GM21367 (cell line): ENCODE results near the gene SPINK14.

Experiments
- ATAC-seq: cut with Tn5 transposase; IDR thresholded peaks from one replicate; pipeline ENCODE4 v1.9.1; 2021; ENCODE audit not compliant: unreplicated experiment

The SPINK14 gene, protein sequence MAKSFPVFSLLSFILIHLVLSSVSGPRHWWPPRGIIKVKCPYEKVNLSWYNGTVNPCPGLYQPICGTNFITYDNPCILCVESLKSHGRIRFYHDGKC

DNA sequence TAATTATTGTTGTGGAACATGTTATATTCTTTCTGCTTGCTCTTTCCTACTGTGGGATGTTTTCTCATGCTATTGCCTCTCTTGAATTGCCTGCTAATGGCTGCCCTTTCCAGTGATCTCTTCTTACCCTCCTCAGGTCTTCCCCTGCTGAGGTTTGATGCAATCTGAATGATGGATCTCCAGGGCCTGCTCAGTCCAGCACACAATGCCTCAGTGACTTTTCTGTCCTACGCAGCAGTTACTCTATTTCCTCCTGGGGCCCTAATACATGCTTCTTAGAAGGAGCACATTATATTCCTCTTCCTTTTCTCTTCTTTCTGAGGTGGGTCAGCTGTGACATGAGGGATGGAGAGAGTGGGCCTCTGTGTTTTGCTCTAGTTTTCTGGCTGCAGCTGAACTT lies at the start of gene SPINK14:
Gene SPINK14 (plus strand): TSS at position 301 of the 400 bp plus-strand sequence. CDS start 1,187 bp downstream, outside the sequence.
- no peak for ATAC-seq

DNA sequence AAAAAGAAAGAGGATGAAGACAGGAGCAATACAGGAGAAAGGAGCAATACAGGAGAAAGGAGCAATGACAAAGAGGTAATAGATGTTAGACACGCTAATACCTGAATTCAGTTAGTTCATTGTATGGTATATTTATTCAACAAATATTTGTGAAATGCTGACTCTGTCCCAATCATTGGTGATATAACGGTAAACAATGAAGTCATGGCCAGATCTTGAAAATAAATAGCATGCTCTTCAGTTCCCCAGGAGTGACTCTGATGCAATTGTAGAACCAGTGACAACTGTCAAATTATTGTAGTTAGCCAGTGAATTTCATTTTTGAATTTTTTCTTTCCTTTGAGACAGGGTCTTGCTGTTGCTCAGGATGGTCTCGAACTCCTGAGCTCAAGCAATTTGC lies 48.0 kb upstream of the SPINK14 start:
- ATAC-seq = no peak

DNA sequence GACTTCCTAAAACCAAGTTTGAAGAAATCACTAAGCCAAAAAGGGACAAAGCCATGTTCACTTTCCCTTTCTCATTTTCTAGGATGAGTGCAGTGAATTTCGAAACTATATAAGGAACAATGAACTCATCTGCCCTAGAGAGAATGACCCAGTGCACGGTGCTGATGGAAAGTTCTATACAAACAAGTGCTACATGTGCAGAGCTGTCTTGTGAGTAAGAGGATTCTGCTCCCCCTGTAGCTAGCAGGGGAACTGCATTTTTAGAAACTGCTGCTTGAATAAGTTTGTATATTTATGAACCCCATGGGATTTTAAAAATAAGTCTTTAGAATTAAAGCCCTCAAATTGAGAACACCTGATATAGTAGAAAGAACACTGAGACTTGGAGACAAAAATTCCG lies 42.7 kb upstream of the SPINK14 start:
- no peak for ATAC-seq

DNA sequence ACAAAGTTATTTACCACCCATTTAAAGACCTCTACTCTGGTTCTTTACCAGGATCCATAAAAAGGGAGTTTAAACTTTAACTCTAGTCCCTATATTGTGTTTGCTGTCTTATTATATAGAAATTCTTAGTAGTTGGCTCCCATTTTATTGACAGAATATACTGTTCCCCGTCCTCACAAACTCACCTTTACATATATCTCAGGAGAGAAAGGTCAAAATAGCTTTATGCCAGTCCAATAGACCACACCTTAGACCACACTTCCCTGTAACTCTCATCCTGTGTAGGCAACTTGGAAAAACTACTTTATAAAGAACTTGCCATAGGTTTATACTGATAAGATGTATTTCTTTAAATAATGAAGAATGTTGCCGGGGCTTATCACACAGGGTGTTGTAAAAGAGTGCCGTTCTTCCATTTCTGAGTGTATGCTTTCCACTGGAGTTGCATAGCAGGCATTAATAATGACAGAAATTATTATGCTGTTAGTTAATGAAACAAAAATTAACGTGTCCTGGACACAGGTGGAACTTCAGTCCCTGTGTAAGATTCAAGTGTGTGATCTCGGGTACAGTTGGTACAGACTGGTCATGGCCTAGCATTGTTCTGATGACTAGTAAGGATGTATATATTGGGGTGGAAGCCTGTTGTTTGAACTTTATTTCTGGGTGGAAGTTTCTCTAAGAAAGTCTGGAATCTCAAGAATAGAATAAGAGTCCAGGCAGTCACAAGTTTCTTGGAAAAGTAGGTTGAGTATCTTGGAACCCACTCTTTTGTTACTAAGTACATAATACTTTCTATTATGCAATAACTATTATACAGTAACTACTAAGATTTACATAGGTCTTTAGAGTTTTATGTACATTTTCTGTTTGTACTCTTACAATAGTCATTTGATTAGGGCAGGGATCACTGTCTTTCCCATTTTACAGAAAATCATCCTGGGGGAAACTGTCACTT lies 33.0 kb upstream of the SPINK14 start:
- no peak for ATAC-seq

DNA sequence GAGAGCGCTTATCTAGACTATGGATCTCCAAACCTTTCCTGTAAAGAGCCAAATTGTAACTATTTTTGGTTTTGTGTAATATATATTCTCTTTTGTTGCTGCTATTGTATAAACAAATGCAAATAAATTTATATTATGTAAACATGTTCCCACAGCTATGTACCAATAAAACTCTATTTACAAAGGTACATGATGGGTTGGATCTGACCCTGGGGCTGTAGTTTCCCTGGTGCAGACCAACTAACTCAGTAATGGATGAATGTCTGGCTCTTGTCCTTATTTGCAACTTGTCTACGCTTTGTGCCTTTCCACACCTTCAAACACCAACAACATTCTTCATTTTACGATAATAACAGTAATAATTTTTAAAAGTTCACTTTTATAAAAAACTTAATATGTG lies 27.5 kb upstream of the SPINK14 start:
- no peak for ATAC-seq

DNA sequence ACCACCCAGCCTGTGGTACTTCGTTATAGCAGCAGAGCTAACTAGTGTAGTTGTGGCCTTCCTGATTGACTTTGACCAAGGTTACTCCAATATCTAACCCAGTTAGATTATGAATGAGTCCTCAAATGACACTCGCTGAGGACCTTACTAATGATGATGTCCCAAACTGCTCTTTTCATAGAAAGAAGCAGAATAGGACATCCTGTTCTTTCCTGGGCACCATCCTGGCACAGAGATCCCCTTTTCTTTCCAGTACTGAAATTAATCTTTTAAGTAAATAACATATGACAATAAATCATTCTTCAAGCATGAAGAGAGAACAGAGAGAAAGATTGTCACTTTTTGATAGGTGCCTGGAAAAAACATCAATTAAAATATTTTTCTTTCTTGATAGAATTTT lies 26.7 kb upstream of the SPINK14 start:
- no peak for ATAC-seq

DNA sequence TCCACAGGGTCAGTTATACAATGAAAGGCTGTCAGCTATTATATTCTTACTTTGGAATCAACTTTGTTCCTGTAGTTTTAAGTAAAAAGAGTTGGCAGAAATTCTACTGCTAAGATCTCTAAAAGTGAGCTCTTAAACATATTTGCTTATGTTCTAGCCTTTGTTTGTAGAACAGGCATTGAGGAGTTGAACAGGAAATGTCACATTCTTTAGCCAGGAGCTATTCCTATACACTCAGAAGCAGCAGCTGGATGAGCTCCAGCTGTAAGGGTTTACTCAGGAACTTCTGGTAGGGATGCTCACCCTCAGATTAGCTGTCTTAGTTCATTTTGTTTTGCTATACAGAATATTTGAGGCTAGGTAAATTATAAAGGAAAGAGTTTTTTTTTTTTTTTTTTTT lies 22.4 kb upstream of the SPINK14 start:
- ATAC-seq = no peak

DNA sequence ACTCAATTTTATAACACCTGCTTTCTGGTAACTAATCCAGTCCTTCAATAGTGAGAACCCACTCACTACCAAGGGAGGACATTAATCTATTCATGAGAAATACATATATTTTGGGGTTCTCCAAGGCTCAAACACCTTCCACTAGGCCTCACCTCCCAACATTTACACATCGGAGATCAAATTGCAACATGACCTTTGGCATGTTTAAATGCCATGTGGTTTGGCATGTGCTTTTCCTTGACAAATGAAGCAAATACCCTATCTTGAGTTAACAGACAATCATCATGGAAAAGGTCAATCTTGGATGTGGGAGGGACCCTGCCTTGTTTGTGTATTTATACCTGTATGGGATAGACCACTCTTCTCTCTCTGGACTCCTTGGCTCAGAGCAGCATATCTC lies 21.9 kb upstream of the SPINK14 start:
- no peak for ATAC-seq

DNA sequence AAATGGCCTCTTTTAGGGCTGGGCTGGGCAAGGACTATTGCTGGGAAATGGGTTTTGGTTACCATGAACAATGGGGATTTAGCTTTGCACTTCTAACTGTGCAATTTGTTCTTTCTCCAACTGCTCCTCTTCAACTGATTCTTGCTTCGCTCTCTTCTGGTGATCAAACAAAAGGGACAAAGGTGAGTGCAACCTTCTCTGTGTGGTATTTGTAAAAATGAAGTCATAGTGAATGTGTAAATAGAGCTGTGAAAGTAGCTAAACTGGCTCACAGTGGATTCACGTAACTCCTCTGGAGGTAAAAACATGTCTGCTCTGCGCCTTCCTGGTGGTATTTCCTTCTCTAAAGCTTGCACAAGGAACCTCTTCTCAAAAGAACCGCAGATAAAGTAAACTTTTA lies 20.9 kb upstream of the SPINK14 start:
- no peak for ATAC-seq

DNA sequence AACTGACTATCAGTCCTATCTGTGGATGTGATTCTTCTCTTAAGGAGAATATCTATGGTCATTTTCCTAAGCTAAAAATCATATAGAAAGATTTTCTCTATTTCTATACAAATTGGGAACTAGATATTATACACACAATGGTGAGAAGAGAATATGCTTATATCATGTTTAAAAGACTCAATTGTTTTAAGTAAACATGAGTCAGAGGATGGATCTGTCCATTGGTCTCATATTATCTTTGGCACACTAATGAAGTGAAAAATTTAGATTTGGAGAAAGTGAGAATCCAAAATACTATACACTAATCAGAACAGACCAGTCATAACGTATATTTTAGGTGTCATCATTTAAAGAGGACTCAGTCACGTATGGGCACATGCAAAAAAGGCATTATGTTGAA lies 16.5 kb upstream of the SPINK14 start:
- ATAC-seq = no peak

DNA sequence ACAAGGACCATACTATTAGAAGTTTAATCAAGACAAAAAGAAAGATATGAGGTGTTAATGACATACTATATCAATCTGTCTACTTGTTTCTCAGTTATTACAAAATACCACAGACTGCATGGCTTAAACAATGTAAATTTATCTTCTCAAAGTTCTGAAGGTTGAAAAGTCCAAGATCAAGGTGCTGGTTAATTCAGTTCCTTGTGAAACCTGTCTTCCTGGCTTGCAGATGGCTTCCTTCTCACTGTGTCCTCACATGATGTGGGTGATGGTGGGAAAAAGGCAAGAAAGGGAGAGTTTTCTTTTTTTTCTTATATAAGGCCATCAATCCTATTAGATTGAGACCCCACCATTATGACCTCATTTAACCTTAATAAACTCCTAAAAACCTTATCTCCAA lies 15.6 kb upstream of the SPINK14 start:
- no peak for ATAC-seq

DNA sequence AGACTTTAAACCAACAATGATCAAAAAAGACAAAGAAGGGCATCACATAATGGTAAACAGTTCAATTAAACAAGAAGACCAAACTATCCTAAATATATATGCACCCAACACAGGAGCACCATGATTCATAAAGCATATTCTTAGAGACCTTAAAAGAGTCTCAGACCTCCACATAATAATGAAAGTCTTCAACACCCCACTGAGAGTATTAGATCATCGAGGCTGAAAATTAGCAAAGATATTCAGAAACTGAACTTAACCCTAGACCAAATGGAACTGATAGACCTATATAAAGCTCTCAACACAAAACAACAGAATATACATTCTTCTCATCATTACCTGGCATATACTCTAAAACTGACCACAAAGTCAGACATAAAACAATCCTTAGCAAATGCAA lies 11.7 kb upstream of the SPINK14 start:
- ATAC-seq = no peak

DNA sequence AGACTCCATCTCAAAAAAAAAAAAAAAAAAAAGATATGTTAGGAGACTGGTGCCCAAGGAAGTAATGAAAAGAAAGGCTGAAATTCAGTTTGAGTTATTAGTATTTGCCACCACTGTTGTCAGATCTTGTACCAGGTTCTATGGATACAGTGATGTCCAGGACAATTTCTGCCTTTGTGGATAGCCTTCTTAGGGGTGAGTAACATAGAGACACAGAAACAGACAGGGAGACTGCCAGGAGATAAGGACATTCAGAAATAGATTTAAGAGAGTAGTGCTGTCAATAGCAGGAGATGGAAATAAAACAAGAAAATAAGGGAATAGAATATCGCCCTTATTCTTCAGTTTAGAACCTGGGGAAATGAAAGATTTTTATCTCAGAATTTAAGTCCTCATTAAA lies 6.3 kb upstream of the SPINK14 start:
- ATAC-seq = no peak

DNA sequence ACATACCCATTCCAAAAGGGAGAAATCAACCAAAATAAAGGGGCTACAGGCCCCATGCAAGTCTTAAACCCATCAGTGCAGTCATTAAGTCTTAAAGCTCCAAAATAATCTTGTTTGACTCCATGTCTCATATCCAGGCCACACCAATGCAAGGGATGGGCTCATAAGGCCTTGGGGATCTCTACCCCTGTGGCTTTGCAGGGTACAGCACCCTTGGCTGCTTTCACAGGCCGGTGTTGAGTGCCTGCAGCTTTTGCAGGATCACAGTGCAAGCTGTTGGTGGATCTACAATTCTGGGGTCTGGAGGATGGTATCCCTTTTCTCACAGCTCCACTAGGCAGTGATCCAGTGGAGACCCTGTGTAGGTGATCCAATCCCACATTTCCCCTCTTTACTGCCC lies 5.0 kb upstream of the SPINK14 start:
- ATAC-seq = no peak

DNA sequence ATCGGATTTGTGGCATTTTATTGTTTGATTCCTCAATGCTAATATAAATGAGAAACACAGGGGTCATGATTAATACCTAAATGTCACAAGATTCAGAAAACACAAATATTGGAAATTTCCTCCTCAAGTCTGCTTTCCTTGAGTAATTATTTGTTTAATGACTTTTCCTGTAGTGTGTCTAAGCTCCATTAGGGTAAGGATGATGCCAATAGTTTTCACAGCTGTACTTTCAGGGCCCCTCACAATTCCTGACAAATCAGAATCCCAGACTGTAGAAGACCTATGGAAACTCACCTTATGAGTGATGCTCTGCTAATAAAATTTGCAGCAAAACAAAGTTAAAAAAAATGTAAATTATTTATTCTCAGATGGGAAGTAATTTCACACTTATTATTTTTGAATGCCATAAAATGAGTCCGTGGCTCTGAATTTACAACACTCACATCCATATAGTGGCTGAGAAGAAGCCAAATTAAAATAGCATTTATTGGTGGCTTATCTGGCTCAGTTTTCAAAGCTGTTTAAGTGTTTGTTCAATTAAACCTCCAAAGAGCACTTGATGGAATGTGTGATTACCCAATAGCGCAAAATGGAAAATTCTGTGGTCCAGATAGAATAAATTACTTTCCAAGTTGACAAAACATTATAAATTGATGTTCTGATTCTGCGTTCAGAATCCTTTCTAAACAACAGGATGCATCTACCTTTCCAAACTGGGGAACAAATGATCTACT lies 1.6 kb upstream of the SPINK14 start:
- ATAC-seq = no peak

DNA sequence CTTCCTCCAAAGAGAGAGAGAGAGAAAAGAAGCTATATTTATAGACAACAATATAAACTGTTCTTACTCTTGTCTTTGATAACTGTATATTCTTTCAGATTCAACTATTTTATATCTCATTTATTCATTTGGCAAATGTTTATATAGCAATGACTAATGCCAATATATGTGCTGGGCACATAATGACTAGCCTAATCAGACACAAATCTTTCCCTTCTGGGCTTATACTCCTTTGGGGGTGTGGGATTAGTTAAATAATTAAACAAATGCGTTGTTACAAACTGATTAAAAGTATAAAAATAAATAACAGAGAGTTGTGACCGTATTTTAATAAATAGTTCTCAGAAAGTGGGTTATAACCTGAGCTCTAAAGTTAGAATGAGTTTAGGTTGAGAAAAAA lies 4.0 kb downstream of the SPINK14 start:
- no peak for ATAC-seq

DNA sequence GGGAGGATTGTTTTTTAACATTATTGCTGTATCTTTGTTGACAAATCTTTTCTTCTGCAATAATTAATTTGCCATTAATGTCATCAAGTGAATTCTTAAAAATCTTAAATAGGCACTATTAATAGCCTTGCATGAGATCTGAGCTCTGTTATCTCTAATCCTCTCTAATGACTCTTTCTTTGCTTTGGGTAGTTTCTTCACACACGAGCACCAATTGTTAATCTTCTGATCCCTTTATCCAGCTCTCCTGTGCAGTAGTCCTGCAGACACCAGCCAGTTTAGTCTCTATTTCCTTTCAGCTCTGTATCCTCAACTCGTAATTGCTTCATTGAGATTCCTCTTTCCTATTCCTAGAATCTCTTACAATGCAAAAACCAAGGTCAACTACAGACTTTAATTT lies 8.1 kb downstream of the SPINK14 start:
- ATAC-seq = no peak

DNA sequence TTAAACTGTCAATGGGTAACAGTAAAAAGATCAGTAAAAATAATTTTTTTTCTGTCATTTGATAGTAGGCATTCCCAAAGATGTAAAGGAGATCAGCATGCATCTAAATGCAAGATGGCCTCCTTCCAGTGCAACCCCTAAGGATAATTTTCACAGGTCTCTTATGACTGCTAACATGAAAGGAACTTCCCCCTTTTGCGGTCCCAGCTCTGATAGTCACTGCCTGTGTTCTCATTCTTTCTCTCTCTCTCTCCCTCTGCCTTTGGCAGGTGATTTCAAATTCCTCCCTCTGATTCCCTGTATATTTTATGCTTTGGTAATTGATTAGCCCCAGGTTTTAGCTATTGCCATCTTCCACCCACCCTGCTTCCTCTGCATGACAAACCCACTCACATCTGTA lies 8.9 kb downstream of the SPINK14 start:
- ATAC-seq = no peak

DNA sequence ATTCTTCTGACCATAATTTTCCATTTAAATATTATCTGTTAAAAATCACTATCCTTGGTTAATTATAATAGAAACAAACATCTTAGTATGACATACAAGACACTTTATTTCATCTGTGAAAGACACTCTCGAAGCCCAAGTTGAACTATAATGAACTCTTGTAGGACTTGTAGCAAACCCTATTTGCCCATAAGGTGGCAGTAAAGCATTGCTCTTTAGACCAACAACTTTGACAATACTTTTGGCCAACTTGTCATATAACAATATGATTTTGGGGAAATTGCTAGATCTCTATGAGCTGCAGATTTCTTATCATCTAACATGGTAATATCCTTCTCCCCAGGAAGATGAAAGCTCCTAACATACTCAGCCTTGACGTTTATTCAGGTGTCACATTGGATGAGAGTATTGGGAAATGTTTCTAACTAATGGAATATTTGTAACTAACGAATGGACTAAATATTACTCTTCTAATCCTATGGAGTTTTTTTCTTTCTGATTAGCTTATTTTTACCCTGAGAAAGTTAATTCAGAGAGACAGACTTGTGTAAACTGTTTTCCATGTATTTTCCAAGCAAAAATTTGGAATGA lies 11.0 kb downstream of the SPINK14 start:
- ATAC-seq = peak; percentile 84

DNA sequence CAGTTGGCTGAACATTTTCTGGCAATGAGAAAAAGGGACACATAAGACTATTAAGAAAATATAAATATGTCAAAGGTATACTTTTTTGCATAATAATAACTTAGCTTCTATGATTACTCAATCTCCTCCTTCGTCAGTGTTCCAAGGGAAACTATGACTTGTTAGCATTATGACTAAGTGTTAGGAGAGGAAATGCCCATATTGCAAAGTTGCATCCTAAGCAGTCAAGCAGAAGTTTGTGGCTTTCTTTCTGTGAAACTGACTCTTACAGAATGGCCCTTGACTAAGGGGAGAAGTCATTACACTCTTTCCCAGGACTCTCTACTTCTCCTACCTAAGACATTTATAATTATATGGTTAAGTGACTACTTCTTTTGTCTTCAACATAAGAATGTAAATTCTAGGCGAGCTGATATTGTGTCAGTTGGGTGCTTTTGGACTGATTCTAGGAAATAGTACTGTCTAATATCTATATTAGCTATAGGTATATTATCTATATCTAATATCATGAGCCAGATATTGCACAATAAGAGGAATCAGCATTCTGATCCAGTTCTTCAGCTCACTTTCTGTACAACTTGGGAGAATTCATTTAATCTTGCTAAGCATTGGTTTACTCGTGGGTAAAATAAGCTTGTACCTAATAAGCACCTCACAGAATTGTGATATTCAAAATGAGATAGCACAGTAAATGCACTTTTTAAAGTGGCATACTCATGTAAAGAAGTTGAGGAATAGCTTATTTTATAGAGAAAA lies 18.1 kb downstream of the SPINK14 start:
- ATAC-seq = peak; percentile 74

DNA sequence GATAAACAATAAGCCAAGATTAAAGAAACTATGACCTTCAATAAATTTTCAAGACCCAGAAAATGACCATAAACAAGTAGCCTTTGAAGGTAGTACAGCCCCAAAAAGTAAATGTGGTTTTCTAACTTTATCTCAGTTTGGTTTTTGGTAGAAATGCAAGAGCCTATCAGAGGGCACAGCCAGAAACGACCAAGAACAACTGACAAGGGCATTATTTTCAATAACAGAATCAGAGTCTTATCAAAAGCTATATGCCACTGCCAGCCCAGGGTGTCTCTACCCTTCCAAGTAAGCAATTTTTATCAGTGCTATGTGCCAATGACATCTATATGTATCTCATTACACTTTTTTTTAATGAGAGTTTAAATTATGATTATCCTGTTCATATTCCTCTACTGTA lies 22.7 kb downstream of the SPINK14 start:
- no peak for ATAC-seq
